Loucy (cell line): ENCODE results near the gene PPP1R15B.

Experiments
- H2AFZ ChIP-seq: fragments of 200-600 bp; sonication (generic); 2 replicates; pipeline ENCODE4 v1.6.0; 2016; ENCODE audit warnings: antibody characterized with exemption, mild to moderate bottlenecking, low read length, moderate library complexity
- H3F3A ChIP-seq: fragments of 200-600 bp; 2 replicates; pipeline ENCODE4 v1.6.0; 2016; ENCODE audit warnings: antibody characterized with exemption, low read depth, mild to moderate bottlenecking
- H3K27me3 ChIP-seq: fragments of 200-600 bp; sonication (generic); 2 replicates; pipeline ENCODE4 v1.6.1; 2014; ENCODE audit warnings: low read length, mild to moderate bottlenecking; ENCODE audit not compliant: insufficient read depth, poor library complexity, severe bottlenecking
- H3K36me3 ChIP-seq: fragments of 200-600 bp; sonication (generic); 2 replicates; pipeline ENCODE4 v1.6.1; 2016; ENCODE audit warnings: low read length; ENCODE audit not compliant: insufficient read depth
- H3K4me1 ChIP-seq: fragments of 200-600 bp; sonication (generic); 2 replicates; pipeline ENCODE4 v1.5.1; 2014; ENCODE audit warnings: low read length, mild to moderate bottlenecking; ENCODE audit not compliant: insufficient read depth, poor library complexity, severe bottlenecking
- H3K4me2 ChIP-seq: fragments of 200-600 bp; sonication (generic); 2 replicates; pipeline ENCODE4 v1.6.0; 2014; ENCODE audit warnings: antibody characterized with exemption, low read length, low read depth, mild to moderate bottlenecking; ENCODE audit not compliant: poor library complexity, severe bottlenecking
- H3K4me3 ChIP-seq: fragments of 200-600 bp; sonication (generic); 2 replicates; pipeline ENCODE4 v1.5.1; 2014; ENCODE audit warnings: low read length, mild to moderate bottlenecking, mixed read lengths; ENCODE audit not compliant: poor library complexity, severe bottlenecking
- H3K79me2 ChIP-seq: fragments of 200-600 bp; sonication (generic); 2 replicates; pipeline ENCODE4 v1.6.1; 2014; ENCODE audit warnings: low read length; ENCODE audit not compliant: insufficient read depth
- H3K9ac ChIP-seq: fragments of 200-600 bp; sonication (generic); 2 replicates; pipeline ENCODE4 v1.6.0; 2014; ENCODE audit warnings: mild to moderate bottlenecking, low read depth, low read length, moderate library complexity; ENCODE audit not compliant: poor library complexity, severe bottlenecking
- H3K9me2 ChIP-seq: fragments of 200-600 bp; sonication (generic); replicated peaks from 2 replicates; pipeline ENCODE4 v1.6.1; 2016; ENCODE audit warnings: low read depth, low read length, mixed read lengths
- H3K9me3 ChIP-seq: fragments of 200-600 bp; sonication (generic); 2 replicates; pipeline ENCODE4 v1.6.1; 2014; ENCODE audit warnings: mild to moderate bottlenecking, antibody characterized with exemption, low read length, low read depth; ENCODE audit not compliant: insufficient read depth
- H4K20me1 ChIP-seq: fragments of 200-600 bp; sonication (generic); 2 replicates; pipeline ENCODE4 v1.6.0; 2014; ENCODE audit warnings: antibody characterized with exemption, low read length, mild to moderate bottlenecking; ENCODE audit not compliant: insufficient read depth, poor library complexity, severe bottlenecking
- CTCF ChIP-seq: fragments of 200-600 bp; sonication (generic); conservative IDR thresholded peaks from 2 replicates; pipeline ENCODE4 v1.5.1; 2014; ENCODE audit warnings: mild to moderate bottlenecking, antibody characterized with exemption, low read length
- EZH2phosphoT487 ChIP-seq: fragments of 200-600 bp; IDR thresholded peaks from 2 replicates; pipeline ENCODE4 v1.6.1; 2018; ENCODE audit warnings: antibody characterized with exemption, mild to moderate bottlenecking, moderate library complexity, borderline replicate concordance

The PPP1R15B gene

GRCh38 chr1:204358605-204359004 is 53.0 kb downstream of the PPP1R15B start:
- H4K20me1 ChIP-seq = no peaks in the 10 kb centered on the region
- peaks cover 23% of the 10 kb centered on the region for H3K4me1 ChIP-seq
- no peaks in the 10 kb centered on the region for H3K9me2 ChIP-seq
- no peaks in the 10 kb centered on the region for H3F3A ChIP-seq
- H3K4me3 ChIP-seq = no peak overlapping the region
- H3K4me2 ChIP-seq = no peak overlapping the region
- H3K36me3 ChIP-seq = no peaks in the 10 kb centered on the region
- TF ChIP-seq CTCF (no peak), EZH2phosphoT487 (no peak)
- no peaks in the 10 kb centered on the region for H3K79me2 ChIP-seq
- no peaks in the 10 kb centered on the region for H3K27me3 ChIP-seq
- no peaks in the 10 kb centered on the region for H3K9me3 ChIP-seq
- H2AFZ ChIP-seq = no peak overlapping the region
- no peak overlapping the region for H3K9ac ChIP-seq

- no peak overlapping the region for H3K4me2 ChIP-seq
Measured at GRCh38 chr1:204357551-204358490, 53.8 kb downstream of the PPP1R15B start.

GRCh38 chr1:204356997-204357396 is 54.6 kb downstream of the PPP1R15B start:
- no peaks in the 10 kb centered on the region for H3K79me2 ChIP-seq
- no peak overlapping the region for H3K4me3 ChIP-seq
- H2AFZ ChIP-seq = no peak overlapping the region
- H3K4me1 ChIP-seq = peaks cover 14% of the 10 kb centered on the region
- TF ChIP-seq CTCF = no peak
- no peak for TF ChIP-seq EZH2phosphoT487
- no peaks in the 10 kb centered on the region for H3K9me2 ChIP-seq
- no peaks in the 10 kb centered on the region for H3K36me3 ChIP-seq
- no peaks in the 10 kb centered on the region for H3K9me3 ChIP-seq
- H3K4me2 ChIP-seq = no peak overlapping the region
- no peaks in the 10 kb centered on the region for H3K27me3 ChIP-seq
- no peak overlapping the region for H3K9ac ChIP-seq
- no peaks in the 10 kb centered on the region for H4K20me1 ChIP-seq
- H3F3A ChIP-seq = no peaks in the 10 kb centered on the region

More at GRCh38 chr1:204357551-204358490, 53.8 kb downstream of the PPP1R15B start:
- Histone ChIP-seq H3K9me3 (no peaks in the 10 kb centered on the region), H3F3A (no peaks in the 10 kb centered on the region), H2AFZ (no peak overlapping the region), H3K4me1 (peaks cover 15% of the 10 kb centered on the region), H4K20me1 (no peaks in the 10 kb centered on the region), H3K9me2 (no peaks in the 10 kb centered on the region), H3K27me3 (no peaks in the 10 kb centered on the region), H3K79me2 (no peaks in the 10 kb centered on the region), H3K9ac (no peak overlapping the region), H3K4me3 (no peak overlapping the region), H3K36me3 (no peaks in the 10 kb centered on the region)
- no peak for TF ChIP-seq CTCF
- no peak for TF ChIP-seq EZH2phosphoT487
